Ureter (tissue), 1 donor: ENCODE results near the gene ANK3. TPM values are rescaled to one million over a fixed set of nuclear protein-coding genes. Genes with fewer than 3 reads are reported as not detected.

ENCODE experiments used
- DNase-seq: peaks from one replicate; pipeline ENCODE4 v3.0.0-alpha.2; 2020; ENCODE audit warnings: low spot score
- total RNA-seq: library from RNA; stranded (reverse); gene quantifications from one replicate; pipeline ENCODE4 v1.2.4, GENCODE V29; 2023
- donor health status: DM: yes; HTN: yes; CAD: no.

ANK3 gene
- total RNA-seq, 1 donor from 2014 or later = 86.0 TPM

- peak; percentile 47 for DNase-seq
These were observed 248.7 kb downstream of the ANK3 start for GRCh38 chr10:60140651-60141632.

GRCh38 chr10:60139798-60140566 lies 249.7 kb downstream of the ANK3 start:
- no peak for DNase-seq

- DNase-seq = no peak
These were observed 250.4 kb downstream of the ANK3 start for GRCh38 chr10:60139290-60139689.

GRCh38 chr10:60138842-60139241 lies 250.8 kb downstream of the ANK3 start:
- no peak for DNase-seq

- DNase-seq = no peak
These were observed 251.6 kb downstream of the ANK3 start for GRCh38 chr10:60138026-60138425.

- DNase-seq = no peak
These were observed 252.2 kb downstream of the ANK3 start for GRCh38 chr10:60137292-60137992.

- no peak for DNase-seq
These were observed 254.7 kb downstream of the ANK3 start for GRCh38 chr10:60135020-60135419.

- no peak for DNase-seq
These were observed 255.1 kb downstream of the ANK3 start for GRCh38 chr10:60134548-60134947.

GRCh38 chr10:60130130-60130579 lies 259.5 kb downstream of the ANK3 start:
- no peak for DNase-seq

GRCh38 chr10:60125895-60126294 lies 263.8 kb downstream of the ANK3 start:
- DNase-seq = no peak

GRCh38 chr10:60124536-60124935 lies 265.1 kb downstream of the ANK3 start:
- DNase-seq = no peak

- no peak for DNase-seq
These were observed 266.0 kb downstream of the ANK3 start for GRCh38 chr10:60123668-60124067.

GRCh38 chr10:60123172-60123571 lies 266.5 kb downstream of the ANK3 start:
- no peak for DNase-seq

GRCh38 chr10:60122190-60122589 lies 267.5 kb downstream of the ANK3 start:
- no peak for DNase-seq

- DNase-seq = no peak
These were observed 274.7 kb downstream of the ANK3 start for GRCh38 chr10:60114765-60115586.

GRCh38 chr10:60110739-60111138 lies 278.9 kb downstream of the ANK3 start:
- no peak for DNase-seq

GRCh38 chr10:60107308-60107976 lies 282.2 kb downstream of the ANK3 start:
- DNase-seq = no peak

- no peak for DNase-seq
These were observed 284.4 kb downstream of the ANK3 start for GRCh38 chr10:60105295-60105695.

- DNase-seq = no peak
These were observed 287.9 kb downstream of the ANK3 start for GRCh38 chr10:60101821-60102220.

- no peak for DNase-seq
These were observed 289.5 kb downstream of the ANK3 start for GRCh38 chr10:60099998-60100747.
